Tongue (tissue), 2 donors: Measurements from ENCODE around the gene RNF125. TPM values are rescaled to one million over a fixed set of nuclear protein-coding genes. Genes with fewer than 3 reads are reported as not detected.
"Not testable (repeated sequence)": the region's sequence is repeated elsewhere in the genome, so short reads cannot be mapped to it uniquely, and the experiment has no call there.

ENCODE experiments used
- DNase-seq: peaks from one replicate; pipeline ENCODE4 v3.0.0-alpha.2; 2015
- total RNA-seq: library from RNA; depleted of rRNA; stranded (reverse); fragments of >200 nt; gene quantifications from one replicate; pipeline ENCODE4 v1.2.3, GENCODE V29; 2014

The RNF125 gene
- total RNA-seq: 8.0 TPM

DNA sequence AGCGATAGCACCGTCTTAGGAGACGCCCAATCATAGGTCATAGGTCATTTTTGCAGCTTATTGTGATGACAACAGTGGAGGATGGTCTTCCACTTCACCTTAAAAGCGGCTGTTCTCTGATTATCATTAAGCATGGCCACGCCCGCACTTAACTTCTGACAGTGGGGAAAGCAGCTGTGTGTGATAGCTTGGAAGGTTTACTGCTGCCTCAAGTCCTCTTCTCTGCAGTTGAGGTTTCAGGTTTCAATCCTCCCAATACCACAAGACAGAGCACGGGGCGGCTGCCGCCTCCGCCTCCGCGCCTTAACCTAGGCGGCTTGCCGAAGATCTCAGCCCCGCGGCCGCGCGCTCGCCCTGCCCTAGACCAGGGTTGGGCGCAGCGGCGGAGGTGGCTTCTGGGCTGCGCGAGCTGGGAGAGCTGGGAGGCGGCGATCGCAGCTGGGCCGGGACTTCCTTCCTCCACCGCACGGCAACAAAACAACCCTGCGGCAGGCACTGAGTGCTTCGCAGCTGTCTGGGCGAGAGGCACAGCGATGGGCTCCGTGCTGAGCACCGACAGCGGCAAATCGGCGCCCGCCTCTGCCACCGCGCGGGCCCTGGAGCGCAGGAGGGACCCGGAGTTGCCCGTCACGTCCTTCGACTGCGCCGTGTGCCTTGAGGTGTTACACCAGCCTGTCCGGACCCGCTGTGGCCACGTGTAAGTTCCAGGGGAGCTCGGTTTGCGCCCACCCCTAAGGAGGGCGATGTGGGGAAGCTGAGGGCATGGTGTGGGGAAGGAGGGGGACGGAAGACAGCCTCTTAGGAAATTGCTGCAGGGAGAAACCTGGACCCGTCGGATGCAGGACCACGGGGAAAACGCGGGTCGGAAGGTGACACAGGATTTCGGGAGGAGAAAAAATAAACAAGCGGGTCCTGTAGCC, at the start of gene RNF125:
Gene RNF125 (plus strand): TSS at position 495 of the 920 bp plus-strand sequence. CDS start 39 bp downstream, at position 534.
- peak; percentile 88 for DNase-seq

DNA sequence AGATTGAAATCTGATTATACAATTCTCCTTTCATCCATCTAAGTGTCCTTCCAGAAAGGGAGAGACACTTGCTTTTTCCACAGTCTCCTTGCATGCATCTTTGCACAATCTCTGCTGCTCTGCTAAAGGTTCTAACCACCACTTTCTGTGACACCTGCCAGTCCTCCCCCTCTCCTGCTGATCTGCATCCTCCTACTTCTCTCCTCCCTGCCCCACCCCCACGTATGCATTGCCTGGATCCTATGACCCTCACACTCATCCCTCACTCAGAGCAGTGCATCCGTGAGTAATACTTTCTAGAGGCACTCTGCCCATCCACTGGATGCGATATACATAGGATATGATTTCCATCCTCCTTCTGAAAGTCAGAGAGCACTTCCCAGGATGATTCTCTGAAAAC, 48.0 kb upstream of the RNF125 start:
- DNase-seq: no peak

DNA sequence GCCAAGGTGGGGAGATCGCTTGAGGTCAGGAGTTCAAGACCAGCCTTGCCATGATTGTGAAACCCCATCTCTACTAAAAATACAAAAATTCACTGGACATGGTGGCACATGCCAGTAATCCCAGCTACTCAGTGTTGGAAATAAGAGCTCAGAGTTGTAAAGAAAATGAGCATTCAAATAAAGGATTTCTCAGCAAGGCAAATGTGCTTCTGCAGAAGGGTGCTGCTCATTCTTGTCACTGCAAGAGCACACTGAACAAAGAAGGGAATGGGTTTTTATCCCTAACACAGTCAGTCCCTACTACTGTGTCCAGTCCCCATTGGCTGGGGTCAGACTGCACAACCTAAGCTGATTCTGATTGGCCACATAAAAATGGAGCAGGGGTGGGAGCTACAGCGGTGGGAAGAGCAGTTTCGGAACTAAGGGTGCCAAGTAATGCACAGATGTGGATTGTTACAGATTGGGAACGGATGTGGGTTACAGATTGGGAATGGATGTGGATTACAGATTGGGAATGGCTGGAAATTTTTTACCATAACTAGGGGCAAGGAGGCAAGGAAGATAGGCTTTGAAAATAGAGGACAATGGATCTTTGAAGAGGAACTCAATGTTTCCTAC, 44.6 kb upstream of the RNF125 start:
- DNase-seq: no peak

DNA sequence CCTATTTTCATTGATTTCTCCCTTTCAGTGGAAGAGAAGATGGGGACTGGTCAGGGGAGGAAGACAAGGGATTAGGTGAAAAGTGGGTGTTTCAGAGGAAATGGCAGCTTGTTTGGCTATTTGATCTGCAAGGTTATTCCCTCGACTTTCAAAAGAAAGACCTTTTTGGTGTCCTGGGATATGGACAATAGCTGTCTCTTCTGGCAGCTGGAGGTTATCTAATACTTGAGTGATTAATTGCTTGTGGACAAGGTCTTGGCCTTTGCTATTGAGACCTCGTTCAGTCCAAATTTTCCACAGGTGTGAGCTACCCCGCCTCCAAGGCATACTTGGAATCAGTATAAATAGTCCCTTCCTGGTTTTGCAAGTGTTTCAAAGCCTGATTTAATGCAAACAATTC, 42.4 kb upstream of the RNF125 start:
- DNase-seq: no peak

DNA sequence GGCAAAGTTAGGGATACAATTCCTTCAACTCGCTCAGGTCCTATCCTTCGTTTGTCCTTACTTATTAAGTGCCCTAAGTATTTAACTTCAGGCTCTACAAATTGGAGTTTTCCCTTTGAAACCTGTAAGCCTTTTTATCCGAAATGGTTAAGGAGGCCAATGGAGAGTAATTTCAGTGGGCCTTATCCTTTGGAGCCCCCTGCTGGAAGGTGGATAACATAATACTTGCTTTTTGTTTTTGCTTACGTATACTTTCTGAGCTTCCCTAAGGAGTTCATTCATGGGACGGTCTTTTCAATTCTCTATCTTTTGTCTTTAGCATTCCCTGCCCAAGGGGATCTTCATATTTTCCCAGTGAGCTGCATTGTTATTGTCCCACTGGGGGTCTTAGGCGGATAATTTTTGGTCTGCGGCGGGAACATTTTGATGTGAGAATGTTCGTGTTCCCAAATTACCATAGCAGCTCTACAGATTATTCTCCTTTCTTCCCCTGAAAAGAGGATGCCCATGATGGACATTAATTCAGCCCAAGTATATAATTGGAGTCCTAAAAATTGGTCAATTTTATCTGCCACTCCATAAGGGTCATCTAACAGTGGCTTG, 41.3 kb upstream of the RNF125 start:
- peak; percentile 48 for DNase-seq

DNA sequence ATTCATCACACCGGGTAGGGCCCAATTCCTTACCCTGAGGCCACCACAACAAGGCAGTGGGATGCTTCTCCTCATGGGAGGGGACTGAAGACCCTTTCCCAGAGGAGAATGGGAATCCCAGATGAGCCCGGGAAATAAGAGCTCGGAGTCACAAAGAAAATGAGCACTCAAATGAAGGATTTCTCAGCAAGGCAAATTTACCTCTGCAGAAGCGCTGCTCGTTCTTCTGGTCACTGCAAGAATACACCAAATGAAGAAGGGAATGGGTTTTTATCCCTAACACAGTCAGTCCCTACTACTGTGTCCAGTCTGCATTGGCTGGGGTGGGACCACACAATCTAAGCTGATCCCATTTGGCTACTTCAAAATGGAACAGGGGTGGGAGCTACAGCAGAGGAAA, 40.0 kb upstream of the RNF125 start:
- no peak for DNase-seq

DNA sequence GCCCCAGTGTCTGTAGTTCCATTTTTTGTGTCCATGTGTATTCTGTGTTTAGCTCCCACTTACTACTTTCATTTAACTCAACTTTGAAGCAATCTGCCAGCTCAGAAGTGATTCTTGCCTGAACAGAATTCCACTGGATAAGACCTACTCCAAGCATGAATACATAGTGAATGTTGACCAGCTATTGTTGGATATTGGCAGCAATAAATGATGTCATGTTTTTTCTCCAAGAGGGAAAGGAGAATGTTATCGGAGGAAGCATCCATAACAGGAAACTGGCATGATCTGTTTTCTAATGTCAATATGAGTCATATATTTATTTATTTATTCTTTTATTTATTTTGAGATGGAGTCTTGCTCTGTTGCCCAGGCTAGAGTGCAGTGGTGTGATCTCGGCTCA, 38.9 kb upstream of the RNF125 start:
- no peak for DNase-seq

DNA sequence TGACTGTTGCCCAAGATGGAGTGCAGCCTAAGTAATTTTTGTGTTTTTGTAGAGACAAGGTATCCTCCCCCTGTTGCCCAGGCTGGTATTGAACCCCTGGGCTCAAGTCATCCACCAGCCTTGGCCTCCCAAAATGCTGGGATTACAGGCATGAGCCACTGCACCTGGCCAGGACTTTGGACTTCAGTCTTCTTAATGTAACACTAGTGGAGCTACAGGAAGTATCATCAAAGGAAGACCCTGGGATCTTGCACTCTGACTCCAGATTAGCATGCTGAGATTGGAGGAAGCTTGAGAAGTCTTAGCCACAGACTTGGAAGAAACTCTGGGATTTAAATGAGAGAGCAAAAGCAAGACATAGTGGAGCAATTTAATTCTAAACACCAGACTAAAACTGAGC, 37.8 kb upstream of the RNF125 start:
- no peak for DNase-seq

DNA sequence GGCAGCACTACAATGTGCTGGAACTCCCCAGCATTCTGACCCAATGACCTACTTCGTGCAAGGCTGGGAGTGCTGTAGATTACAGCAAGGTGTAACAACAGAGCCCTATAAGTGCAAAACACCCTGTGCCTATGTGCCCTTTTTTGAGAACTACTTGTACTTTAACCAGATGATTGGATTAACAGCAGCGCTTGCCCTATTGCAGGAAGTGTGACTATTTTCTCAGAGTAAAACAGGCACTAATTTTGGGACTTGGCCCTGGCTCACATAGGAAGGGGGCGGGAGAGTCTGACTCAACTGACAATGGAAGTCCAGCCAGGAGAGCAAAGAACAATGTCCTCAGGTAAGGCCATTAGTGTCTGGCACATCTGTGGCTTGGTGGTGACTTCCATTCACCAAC, 35.6 kb upstream of the RNF125 start:
- DNase-seq: no peak

DNA sequence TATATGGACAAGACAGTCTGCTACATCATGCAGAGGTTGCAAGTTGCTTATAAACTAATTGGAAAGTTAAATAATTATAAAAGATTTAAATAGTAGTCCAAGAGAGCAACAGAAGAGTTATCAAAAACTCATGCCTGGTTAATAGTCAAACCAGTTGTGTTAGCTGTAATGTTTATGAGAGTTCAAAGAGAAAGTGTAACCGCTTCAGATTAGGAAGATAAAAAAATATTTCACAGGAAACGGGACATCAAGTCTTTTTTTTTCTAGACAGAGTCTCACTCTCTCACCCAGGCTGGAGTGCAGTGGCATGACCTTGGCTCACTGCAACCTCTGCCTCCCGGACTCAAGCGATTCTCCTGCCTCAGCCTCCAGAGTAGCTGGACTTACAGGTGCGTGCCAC, 34.6 kb upstream of the RNF125 start:
- no peak for DNase-seq

DNA sequence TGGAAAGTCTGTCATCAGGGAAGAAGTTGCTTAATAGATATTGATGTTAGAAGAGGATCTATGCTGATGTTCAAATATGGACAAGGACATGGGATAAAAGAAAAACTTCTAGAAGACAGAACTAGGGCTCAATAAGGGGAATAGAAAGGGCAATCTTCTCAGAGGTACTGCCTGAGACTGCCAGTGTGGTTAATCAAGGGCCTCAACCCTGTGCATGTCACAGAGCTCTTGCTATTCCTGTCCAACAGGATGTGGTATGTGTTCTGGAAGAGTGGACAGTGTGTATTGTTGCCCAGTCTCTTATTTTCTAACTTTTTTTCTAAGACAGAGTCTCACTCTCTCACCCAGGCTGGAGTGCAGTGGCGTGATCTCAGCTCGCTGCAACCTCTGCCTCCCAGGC, 27.8 kb upstream of the RNF125 start:
- no peak for DNase-seq

DNA sequence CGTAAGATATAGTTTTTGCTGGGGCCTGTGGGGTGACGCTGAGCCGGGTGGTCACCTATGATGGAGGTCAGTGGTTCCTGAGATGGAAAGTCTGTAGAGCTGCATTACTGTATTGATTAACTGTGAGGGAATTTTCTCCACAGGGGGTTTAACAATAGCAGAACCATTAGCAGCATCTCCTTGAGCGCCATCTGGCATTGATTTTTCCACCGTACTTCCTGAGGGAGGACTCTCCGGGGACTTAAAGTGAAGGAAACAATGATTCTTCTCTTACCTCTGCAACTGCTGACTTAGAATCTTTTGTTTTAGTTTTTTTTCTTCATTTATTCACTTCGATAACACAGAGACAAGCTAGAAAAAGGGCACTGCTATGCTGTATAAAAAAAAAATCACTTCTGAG, 22.6 kb upstream of the RNF125 start:
- no peak for DNase-seq

DNA sequence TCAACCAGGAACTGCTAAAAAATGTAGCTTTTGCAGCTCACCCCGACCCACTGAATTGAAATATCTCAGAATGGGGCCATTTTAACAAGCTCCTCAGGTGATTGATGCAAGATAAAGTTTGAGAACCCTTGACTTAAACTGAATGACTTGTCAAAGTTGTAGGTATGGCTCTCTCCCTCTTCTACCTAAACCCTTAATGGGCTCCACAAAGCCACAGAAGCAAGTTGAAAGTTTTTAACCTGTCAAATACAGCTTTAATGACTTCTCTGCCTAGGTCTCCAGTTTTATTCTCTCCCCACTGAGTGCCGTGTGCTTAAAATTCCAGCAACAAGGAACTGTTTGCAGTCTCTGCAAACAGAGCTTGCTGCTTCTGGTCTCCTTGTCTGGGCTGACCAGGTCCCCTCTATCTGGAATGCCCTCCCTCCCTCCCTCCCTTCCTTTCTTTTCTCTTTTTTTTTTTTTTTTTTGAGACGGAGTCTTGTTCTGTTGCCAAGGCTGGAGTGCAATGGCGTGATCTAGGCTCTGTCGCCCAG, 19.7 kb upstream of the RNF125 start:
- DNase-seq: no peak

DNA sequence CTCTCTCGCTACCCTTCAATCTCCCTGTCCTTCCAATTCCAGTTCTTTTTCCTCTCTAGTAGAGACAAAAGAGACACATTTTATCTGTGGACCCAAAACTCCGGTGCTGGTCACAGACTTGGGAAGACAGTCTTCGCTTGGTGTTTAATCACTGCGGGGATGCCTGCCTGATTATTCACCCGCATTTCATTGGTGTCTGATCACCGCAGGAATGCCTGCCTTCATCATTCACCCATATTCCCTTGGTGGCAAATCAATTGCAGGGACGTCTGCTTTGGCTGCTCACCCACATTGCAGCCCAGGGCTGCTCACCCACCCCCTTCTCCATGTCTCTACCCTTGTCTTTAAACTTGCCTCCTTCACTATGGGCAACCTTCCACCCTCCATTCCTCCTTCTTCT, 17.5 kb upstream of the RNF125 start:
- not testable (repeated sequence) for DNase-seq

DNA sequence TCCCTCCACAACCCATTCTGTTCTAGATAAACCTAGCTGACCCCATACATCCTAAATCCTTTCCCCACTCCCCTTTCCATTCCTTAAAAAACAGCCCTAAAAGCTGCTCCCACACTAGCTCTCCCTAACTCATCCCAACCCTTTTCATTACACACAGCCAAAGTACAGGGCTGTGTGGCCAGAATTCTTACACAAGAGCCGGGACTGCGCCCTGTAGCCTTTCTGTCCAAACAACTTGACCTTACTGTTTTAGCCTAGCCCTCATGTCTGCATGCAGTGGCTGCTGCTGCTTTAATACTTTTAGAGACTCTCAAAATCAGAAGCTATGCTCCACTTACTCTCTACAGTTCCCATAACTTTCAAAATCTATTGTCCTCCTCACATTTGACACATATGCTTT, 14.8 kb upstream of the RNF125 start:
- DNase-seq: not testable (repeated sequence)

DNA sequence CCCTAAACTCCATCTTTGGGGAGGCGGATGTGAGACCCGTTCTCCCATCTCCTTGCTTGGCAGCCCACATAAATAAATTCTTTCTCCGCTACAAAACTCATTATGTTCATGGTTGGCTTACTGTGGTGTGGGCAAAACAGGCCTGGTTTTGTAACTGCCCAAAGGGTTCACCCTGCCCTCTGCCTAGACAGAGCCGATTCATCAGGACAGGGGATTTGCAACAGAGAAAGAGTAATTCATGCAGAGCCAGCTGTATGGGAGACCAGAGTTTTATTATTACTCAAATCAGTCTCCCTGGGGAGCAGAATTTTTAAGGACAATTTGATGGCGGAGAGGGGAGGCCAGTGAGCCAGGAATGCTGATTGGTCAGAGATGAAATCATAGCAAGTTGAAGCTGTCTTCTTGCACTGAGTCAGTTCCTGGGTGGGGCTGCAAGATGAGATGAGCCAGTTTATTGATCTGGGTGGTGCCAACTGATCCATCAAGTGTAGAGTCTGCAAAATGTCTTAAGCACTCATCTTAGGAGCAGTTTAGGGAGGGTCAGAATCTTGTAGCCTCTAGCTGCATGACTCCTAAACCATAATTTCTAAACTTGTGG, 8.4 kb upstream of the RNF125 start:
- no peak for DNase-seq

DNA sequence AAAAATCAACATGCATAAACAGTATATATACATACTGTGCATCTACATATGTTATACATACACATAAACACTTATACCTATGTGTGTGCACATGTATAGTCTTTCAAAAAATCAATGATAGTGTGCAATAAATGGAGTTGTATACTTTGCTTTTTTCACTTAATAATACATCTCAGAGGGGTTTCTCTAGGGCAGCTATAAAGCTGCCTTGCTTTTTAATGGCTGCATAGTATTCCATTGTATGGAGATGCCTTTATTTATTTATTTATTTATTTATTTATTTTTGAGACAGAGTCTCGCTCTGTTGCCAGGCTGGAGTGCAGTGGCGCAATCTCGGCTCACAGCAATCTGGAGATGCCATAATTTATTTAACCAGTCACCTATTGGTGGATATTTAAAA, 7.4 kb upstream of the RNF125 start:
- DNase-seq: no peak

DNA sequence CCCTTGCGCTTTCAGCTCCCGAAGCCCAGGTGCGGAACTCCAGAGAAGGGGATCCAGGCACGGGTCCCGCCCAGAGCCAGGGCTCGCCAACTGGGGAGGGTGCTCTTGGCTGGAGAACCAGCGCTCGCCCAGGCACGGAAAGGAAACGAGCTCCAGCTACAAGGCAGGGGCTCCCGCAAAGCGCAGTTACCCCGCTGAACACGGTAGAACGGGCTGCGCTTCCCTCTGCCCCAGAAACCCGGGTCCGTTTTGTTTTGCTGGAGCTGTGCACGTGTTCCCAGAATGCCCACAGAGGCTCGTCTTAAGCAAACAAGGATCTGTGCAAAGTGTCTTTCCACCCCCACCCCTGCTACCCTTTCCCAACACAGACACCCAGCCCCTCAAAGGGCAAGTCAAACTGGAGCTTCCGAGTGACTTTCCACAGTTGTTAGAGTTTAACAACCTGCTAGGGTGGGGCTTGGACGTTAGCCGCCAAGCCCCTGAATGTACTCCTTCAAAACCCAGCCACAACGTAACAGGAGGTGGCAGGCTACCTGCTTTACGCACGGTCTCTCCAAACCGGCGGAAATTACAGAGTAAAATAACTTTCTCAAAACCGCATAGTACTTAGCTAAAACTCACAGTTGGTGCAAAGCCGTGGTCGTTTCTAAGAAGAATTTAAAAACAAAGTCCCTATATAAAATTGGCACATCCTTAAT, 775 bp downstream of the RNF125 start:
- DNase-seq: peak; percentile 43

DNA sequence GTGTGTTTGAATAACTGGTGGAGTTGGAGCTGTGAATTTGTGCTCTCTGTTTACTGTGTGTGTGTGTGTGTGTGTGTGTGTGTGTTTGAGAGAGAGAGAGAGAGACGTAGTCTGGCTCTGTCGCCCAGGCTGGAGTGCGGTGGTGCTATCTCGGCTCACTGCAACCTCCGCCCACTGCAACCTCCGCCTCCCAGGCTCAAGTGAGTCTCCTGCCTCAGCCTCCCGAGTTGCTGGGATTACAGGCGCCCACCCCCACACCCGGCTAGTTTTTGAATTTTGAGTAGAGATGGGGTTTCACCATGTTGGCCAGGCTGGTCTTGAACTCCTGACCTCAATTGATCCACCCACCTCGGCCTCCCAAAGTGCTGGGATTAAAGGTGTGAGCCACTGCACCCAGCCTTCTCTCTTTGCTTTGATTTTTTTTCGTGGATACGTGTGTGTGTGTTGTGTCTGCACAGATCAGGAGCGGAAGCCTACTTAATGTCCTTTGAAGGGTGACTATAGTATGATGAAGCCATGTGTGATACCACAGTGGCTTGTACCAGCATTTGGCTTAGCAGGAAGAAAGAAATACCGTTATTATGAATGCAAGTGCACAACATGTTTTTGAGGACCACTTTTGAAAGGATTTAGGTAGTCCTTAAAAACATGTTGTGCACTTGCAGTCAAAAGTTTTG, 1.5 kb downstream of the RNF125 start:
- DNase-seq: not testable (repeated sequence)

DNA sequence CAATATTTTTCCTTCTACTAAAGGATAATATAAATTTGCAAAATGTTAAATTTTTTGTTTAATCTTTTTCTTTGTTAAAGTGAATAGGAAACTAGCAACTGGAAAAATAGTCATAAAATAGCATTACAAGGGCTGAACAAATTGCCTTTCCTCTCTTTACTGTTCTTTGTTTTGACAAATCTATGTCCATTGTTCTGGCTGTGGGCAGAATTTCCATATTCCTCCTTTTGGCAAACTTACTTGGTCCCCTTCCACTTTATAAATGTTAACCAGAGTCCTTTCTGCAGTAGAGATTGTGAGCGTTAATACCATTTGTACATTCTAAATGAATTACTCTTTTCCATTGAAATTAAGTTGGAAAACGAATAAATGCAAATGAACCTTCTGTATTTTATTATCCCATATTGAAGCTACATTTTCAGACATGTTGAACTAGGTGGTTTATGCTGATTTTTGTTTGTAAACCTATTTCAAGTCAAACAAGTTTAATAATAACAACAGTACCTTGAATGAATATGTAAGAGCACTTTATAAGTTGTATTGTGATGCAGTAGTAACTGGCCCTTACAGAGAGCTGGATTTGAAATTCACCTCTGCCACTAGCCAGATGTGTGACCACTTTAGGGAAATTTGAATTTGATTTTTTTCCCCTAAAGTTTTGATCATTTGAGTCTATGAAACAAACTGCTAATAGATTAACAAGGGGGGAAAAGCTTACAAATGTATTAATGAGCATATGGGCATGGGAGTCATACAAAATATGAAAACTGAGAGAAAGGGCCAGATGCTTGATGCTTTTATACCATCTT, 3.3 kb downstream of the RNF125 start:
- no peak for DNase-seq

DNA sequence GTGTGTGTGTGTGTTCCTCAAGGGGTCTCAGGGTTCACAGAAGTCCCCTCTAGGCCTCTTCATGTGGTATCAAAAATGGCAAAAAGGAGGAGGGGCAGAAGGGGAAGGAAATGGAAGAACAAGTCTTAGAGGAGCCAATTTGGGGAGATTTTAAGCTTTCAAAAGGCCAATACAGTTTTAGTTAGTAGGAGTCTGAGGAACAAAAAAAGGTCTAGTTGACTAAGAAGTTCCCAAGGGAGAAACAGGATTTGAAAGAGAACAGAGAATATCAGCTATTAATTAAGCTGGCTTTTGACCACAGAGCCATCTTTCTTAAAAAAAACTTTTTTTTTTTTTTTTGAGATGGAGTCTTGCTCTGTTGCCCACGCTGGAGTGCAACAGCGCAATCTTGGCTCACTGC, 7.1 kb downstream of the RNF125 start:
- no peak for DNase-seq
